Heart left ventricle (tissue), 16 donors: ENCODE results near the gene PALB2. TPM values are rescaled to one million over a fixed set of nuclear protein-coding genes. Genes with fewer than 3 reads are reported as not detected.

Source experiments
- ATAC-seq, 4 donors: fragments of 200-7000 bp; cut with Tn5 transposase; one replicate each; pipeline ENCODE4 v1.9.1; 2020 to 2022; ENCODE audit warnings: moderate library complexity in 4 of 4, mild to moderate bottlenecking in 3 of 4, moderate number of reproducible peaks in 1 of 4
- DNase-seq, 5 donors: peaks; one replicate each; pipeline ENCODE4 v3.0.0-alpha.2; 2020
- H3K27ac ChIP-seq, 12 donors: fragments of 200-600 bp; sonication (generic) in 4 of 12; one replicate each; pipeline versions ENCODE4 v1.5.0 to v1.8.0; 2016 to 2022; ENCODE audit warnings: mild to moderate bottlenecking in 2 of 12
- H3K27me3 ChIP-seq, 9 donors: fragments of 200-600 bp; sonication (generic) in 2 of 9; one replicate each; pipeline versions ENCODE4 v1.5.1 to v1.8.0; 2016 to 2022; ENCODE audit warnings: mild to moderate bottlenecking in 3 of 9
- H3K36me3 ChIP-seq, 9 donors: fragments of 200-600 bp; sonication (generic) in 2 of 9; one replicate each; pipeline versions ENCODE4 v1.5.0 to v1.8.0; 2018 to 2022; ENCODE audit warnings: mild to moderate bottlenecking in 2 of 9
- H3K4me1 ChIP-seq, 12 donors: fragments of 200-600 bp; sonication (generic) in 4 of 12; one replicate each; pipeline versions ENCODE4 v1.5.0 to v1.8.0; 2016 to 2022; ENCODE audit warnings: mild to moderate bottlenecking in 3 of 12
- H3K4me3 ChIP-seq, 12 donors: fragments of 200-600 bp; sonication (generic) in 4 of 12; one replicate each; pipeline versions ENCODE4 v1.5.0 to v1.8.0; 2017 to 2022; ENCODE audit warnings: mild to moderate bottlenecking in 9 of 12, moderate library complexity in 4 of 12
- H3K9me3 ChIP-seq, 12 donors: fragments of 200-600 bp; sonication (generic) in 4 of 12; one replicate each; pipeline versions ENCODE4 v1.5.0 to v1.8.0; 2016 to 2022; ENCODE audit warnings: mild to moderate bottlenecking in 1 of 12
- CTCF ChIP-seq, 12 donors: fragments of 200-600 bp; sonication (generic) in 4 of 12; IDR thresholded peaks; one replicate each; pipeline versions ENCODE4 v1.5.0 to v1.8.0; 2018 to 2022; ENCODE audit warnings: antibody characterized with exemption in 12 of 12, mild to moderate bottlenecking in 5 of 12
- POLR2A ChIP-seq, 2 donors: fragments of 450-650 bp; IDR thresholded peaks; one replicate each; pipeline ENCODE4 v1.6.1; 2017; ENCODE audit warnings: antibody characterized with exemption in 2 of 2, mild to moderate bottlenecking in 2 of 2, moderate library complexity in 2 of 2
- WGBS, 4 donors: extraction: QIAGEN DNeasy Blood & Tissue Kit in 2 of 4; methylation state at CpG; one replicate each; pipeline versions ENCODE4 v1.1.5 to v1.1.7; 2013 to 2018; 5-methylcytosine and 5-hydroxymethylcytosine counted together
- intact Hi-C, 10 donors: fragments of 100-400 bp; cut with DNase I; formaldehyde crosslinking; loops; one replicate each; pipeline versions ENCODE4 v1.11.1 to v1.14.2; 2022
- polyA plus RNA-seq, 2 donors: library from polyadenylated mRNA; stranded (reverse); fragments of 200-250 nt; gene quantifications; one replicate each; pipeline ENCODE4 v1.2.3, GENCODE V29; 2013
- total RNA-seq, 9 donors: library from RNA; depleted of rRNA in 2 of 9; stranded (reverse); fragments of >200 nt in 2 of 9; fragmentation: NEBNext Ultra II Directional in 3 of 9; extraction: Animal tissue kit (Norgen Biotek cat#: 25700) in 3 of 9; gene quantifications; one replicate each; pipeline versions ENCODE4 v1.1.0 to v1.2.4, GENCODE V29; 2016 to 2023
- donor health status: ischemic (EF 13 %, LVEDD 7.1; RV severe dilation, severe dysfunction).
- donor health status: healthy with polysubstance abuse.
- donor health status: DM: no; HTN: yes; CAD: no.
- donor health status: DM: no; HTN: no; CAD: no.
- donor health status: ischemic (EF 25% LVEDD 6.9; RV normal size, moderate dysfunction).
- donor health status: ischemic (EF 25% LVEDD 5.7; RV mildly dilated, moderate dysfunction).
- donor health status: healthy.
- donor health status: DM: yes; HTN: yes; CAD: no.
- donor health status: ischemic (EF 35%, LVEDD 5.7; RV mildly dilated, moderate dysfunction).
- donor health status: nonischemic (EF 11% LVEDD 7.7; RV severe dilation, severe dysfunction).
- donor health status: DM: yes; HTN: yes; CAD: no.
- donor health status: PGD.
- donor health status: ischemic (EF 29% LVEDD 5.4; RV normal size, mild dysfunction).
- donor health status: nonischemic (EF 23%, LVEDD 6.1; RV moderate dilation, normal function).

PALB2 gene
- total and polyA plus RNA-seq, 11 donors = 3.4 to 7.4 (median 4.5) TPM

- H3K36me3 ChIP-seq = peaks cover 0 to 100% (median 100%) of the 10 kb centered on the region in 9 donors
- TF ChIP-seq POLR2A (IDR thresholded peaks at IDR 0.05) = no peak
- TF ChIP-seq CTCF (IDR thresholded peaks at IDR 0.05) = no peak
- no peak overlapping the region for H3K27ac ChIP-seq
- DNase-seq (no peak), ATAC-seq (no peak)
- 85 to 100% (median 94%) methylated on average over 1 to 3 of the region's 3 CpGs for WGBS, 4 donors
- H3K9me3 ChIP-seq = no peaks in the 10 kb centered on the region
- H3K27me3 ChIP-seq = no peaks in the 10 kb centered on the region
- H3K4me1 ChIP-seq = peaks cover 0 to 22% (median 16%) of the 10 kb centered on the region in 12 donors
- no peak overlapping the region for H3K4me3 ChIP-seq
- intact Hi-C loops = no loop called here
These were observed 73.5 kb downstream of the PALB2 start for GRCh38 chr16:23567602-23568001.

- no peak overlapping the region for H3K27ac ChIP-seq
- TF ChIP-seq POLR2A (IDR thresholded peaks at IDR 0.05) (no peak), CTCF (IDR thresholded peaks at IDR 0.05) (no peak)
- H3K4me1 ChIP-seq = peaks cover 0 to 22% (median 16%) of the 10 kb centered on the region in 12 donors
- H3K36me3 ChIP-seq = peaks cover 0 to 100% (median 100%) of the 10 kb centered on the region in 9 donors
- DNase-seq (no peak), ATAC-seq (no peak)
- no peaks in the 10 kb centered on the region for H3K9me3 ChIP-seq
- 92 to 95% (median 95%) methylated on average over 8 of the region's 8 CpGs for WGBS, 4 donors
- intact Hi-C loops = no loop called here
- H3K27me3 ChIP-seq = no peaks in the 10 kb centered on the region
- H3K4me3 ChIP-seq = no peak overlapping the region
These were observed 74.4 kb downstream of the PALB2 start for GRCh38 chr16:23566724-23567123.

- Histone ChIP-seq H3K9me3 (no peaks in the 10 kb centered on the region), H3K27me3 (no peaks in the 10 kb centered on the region), H3K4me1 (peaks cover 0 to 32% (median 16%) of the 10 kb centered on the region in 12 donors), H3K27ac (peak overlapping the region; percentile 14 to 74 (median 60)), H3K36me3 (peaks cover 0 to 100% (median 100%) of the 10 kb centered on the region in 9 donors), H3K4me3 (no peak overlapping the region)
- peak; percentile 83 to 87 (median 85) for ATAC-seq
- 58 to 72% (median 68%) methylated on average over 9 of the region's 9 CpGs for WGBS, 4 donors
- intact Hi-C loops = no loop called here
- peak in 4 of 5 donors; percentile 51 to 88 (median 72) for DNase-seq
- TF ChIP-seq CTCF (IDR thresholded peaks at IDR 0.05) (no peak), POLR2A (IDR thresholded peaks at IDR 0.05) (no peak)
These were observed 76.3 kb downstream of the PALB2 start for GRCh38 chr16:23564575-23565363.

- peaks cover 0 to 94% (median 91%) of the 10 kb centered on the region in 9 donors for H3K36me3 ChIP-seq
- no peaks in the 10 kb centered on the region for H3K9me3 ChIP-seq
- WGBS, 4 donors = 83 to 90% (median 88%) methylated on average over 6 of the region's 6 CpGs
- intact Hi-C loops = no loop called here
- DNase-seq (no peak), ATAC-seq (no peak)
- no peaks in the 10 kb centered on the region for H3K27me3 ChIP-seq
- no peak overlapping the region for H3K4me3 ChIP-seq
- H3K4me1 ChIP-seq = peaks cover 7 to 48% (median 29%) of the 10 kb centered on the region in 12 donors
- H3K27ac ChIP-seq = no peak overlapping the region
- TF ChIP-seq CTCF (IDR thresholded peaks at IDR 0.05) (no peak), POLR2A (IDR thresholded peaks at IDR 0.05) (no peak)
These were observed 77.9 kb downstream of the PALB2 start for GRCh38 chr16:23563186-23563585.
